Mammary epithelial cell (primary cell): ENCODE data around the gene SHISA7.

Experiments used
- EZH2 ChIP-seq: IDR thresholded peaks from 2 replicates; pipeline ENCODE4 v1.6.1; 2012; ENCODE audit warnings: low read length, inconsistent platforms, borderline replicate concordance
- TF ChIP-seq, protein P1 (sequence below), 2 donors: IDR thresholded peaks in 1 of 2; conservative IDR thresholded peaks in 1 of 2; 2 replicates each; pipeline ENCODE4 v1.5.1; 2011 to 2012; ENCODE audit warnings: inconsistent platforms in 2 of 2, low read length in 2 of 2, mild to moderate bottlenecking in 2 of 2, control low read depth in 1 of 2, low read depth in 1 of 2; ENCODE audit not compliant: insufficient read depth in 1 of 2; ENCODE audit errors: extremely low read depth in 1 of 2

DNA sequence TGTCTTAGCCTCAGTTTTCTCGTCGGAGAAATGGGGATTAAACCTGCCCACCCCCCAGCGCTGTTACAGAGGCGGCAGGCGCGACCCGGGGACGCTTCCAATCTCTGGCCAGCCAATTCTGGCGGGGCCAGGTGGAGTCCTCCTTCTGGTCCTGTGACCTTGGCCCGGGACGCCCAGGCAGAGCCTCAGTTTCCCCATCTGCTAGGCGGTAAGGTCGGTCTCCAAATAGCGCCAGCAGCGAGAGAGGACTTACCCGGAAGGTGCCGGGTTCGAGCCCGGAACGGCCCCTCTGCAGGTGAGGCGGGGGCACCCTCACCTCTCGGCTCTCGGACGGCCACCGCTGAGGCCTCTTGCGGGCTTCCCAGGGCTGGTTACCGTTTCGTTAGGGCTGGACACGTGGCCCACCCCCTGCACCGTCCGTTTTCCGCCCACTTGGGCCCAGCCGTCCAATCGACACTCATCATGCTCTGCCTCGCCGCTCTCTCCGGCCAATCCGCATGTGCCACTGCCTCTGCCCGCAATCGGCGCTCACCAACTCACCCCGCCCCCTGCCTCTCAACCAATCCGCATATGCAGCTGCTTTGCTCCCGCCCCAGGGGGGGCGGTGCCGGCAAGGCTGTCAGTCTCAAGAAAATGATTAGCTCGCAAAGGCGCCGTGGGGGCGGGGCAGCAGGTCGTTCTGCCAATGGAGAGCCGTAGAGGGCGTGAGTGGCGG lies 18.3 kb upstream of the SHISA7 start, which contains the start of gene ISOC2:
- TF ChIP-seq, protein P1, sequence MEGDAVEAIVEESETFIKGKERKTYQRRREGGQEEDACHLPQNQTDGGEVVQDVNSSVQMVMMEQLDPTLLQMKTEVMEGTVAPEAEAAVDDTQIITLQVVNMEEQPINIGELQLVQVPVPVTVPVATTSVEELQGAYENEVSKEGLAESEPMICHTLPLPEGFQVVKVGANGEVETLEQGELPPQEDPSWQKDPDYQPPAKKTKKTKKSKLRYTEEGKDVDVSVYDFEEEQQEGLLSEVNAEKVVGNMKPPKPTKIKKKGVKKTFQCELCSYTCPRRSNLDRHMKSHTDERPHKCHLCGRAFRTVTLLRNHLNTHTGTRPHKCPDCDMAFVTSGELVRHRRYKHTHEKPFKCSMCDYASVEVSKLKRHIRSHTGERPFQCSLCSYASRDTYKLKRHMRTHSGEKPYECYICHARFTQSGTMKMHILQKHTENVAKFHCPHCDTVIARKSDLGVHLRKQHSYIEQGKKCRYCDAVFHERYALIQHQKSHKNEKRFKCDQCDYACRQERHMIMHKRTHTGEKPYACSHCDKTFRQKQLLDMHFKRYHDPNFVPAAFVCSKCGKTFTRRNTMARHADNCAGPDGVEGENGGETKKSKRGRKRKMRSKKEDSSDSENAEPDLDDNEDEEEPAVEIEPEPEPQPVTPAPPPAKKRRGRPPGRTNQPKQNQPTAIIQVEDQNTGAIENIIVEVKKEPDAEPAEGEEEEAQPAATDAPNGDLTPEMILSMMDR (conservative IDR thresholded peaks at IDR 0.05 in 1 of 2, IDR thresholded peaks at IDR 0.05 in 1 of 2; ENCODE audit: extremely low read depth in 1 of 2, insufficient read depth in 1 of 2, low read depth in 1 of 2, low read length in 2 of 2), result no peak
- no peak for TF ChIP-seq EZH2
